ENCODE measurements around the gene KCNK5.

KCNK5 gene

DNA sequence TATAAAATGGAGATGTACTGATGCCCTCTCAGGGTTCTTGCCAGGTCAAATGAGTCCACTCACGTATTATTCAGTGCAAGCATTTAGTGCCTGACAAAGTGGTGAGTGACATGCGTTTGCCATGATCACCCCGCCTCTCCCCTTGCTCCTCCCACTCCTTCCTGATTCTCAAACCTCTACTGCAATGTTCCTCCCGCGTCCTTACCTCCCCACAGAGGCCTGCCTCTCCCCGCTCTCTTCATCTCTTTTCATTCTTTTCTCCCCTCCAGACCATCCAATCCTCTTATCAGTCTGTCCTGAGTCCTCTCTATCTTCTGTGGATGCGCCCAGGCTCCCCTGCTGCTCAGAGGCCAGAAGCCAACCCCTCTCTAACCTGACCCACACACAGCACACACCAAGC lies 40.7 kb downstream of the KCNK5 start:
- Histone ChIP-seq H3K36me3 (ENCODE audit: control insufficient read depth, insufficient read depth, low read length) (no peaks in the 10 kb centered on the region), H2AFZ (no peak overlapping the region), H3K4me1 (peaks cover 2% of the 10 kb centered on the region), H3K4me2 (ENCODE audit: low read length) (no peak overlapping the region), H3K4me3 (ENCODE audit: low read depth, low read length) (no peak overlapping the region), H3K27me3 (ENCODE audit: control insufficient read depth, insufficient read depth, low read length) (no peaks in the 10 kb centered on the region), H3K79me2 (no peaks in the 10 kb centered on the region), H3K27ac (no peak overlapping the region), H3K9ac (no peak overlapping the region), H3K9me3 (ENCODE audit: control insufficient read depth, low read length) (no peaks in the 10 kb centered on the region)
- TF ChIP-seq, protein P1, sequence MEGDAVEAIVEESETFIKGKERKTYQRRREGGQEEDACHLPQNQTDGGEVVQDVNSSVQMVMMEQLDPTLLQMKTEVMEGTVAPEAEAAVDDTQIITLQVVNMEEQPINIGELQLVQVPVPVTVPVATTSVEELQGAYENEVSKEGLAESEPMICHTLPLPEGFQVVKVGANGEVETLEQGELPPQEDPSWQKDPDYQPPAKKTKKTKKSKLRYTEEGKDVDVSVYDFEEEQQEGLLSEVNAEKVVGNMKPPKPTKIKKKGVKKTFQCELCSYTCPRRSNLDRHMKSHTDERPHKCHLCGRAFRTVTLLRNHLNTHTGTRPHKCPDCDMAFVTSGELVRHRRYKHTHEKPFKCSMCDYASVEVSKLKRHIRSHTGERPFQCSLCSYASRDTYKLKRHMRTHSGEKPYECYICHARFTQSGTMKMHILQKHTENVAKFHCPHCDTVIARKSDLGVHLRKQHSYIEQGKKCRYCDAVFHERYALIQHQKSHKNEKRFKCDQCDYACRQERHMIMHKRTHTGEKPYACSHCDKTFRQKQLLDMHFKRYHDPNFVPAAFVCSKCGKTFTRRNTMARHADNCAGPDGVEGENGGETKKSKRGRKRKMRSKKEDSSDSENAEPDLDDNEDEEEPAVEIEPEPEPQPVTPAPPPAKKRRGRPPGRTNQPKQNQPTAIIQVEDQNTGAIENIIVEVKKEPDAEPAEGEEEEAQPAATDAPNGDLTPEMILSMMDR (IDR thresholded peaks at IDR 0.05): no peak

GRCh38 chr6:39188098-39188450 lies 41.2 kb downstream of the KCNK5 start:
- Histone ChIP-seq H2AFZ (no peak overlapping the region), H3K27me3 (ENCODE audit: control insufficient read depth, insufficient read depth, low read length) (no peaks in the 10 kb centered on the region), H3K4me3 (ENCODE audit: low read depth, low read length) (no peak overlapping the region), H3K4me2 (ENCODE audit: low read length) (no peak overlapping the region), H3K36me3 (ENCODE audit: control insufficient read depth, insufficient read depth, low read length) (no peaks in the 10 kb centered on the region), H3K9ac (no peak overlapping the region), H3K27ac (no peak overlapping the region), H3K4me1 (peaks cover 2% of the 10 kb centered on the region), H3K9me3 (ENCODE audit: control insufficient read depth, low read length) (no peaks in the 10 kb centered on the region), H3K79me2 (no peaks in the 10 kb centered on the region)
- TF ChIP-seq, protein P1 (IDR thresholded peaks at IDR 0.05): no peak

DNA sequence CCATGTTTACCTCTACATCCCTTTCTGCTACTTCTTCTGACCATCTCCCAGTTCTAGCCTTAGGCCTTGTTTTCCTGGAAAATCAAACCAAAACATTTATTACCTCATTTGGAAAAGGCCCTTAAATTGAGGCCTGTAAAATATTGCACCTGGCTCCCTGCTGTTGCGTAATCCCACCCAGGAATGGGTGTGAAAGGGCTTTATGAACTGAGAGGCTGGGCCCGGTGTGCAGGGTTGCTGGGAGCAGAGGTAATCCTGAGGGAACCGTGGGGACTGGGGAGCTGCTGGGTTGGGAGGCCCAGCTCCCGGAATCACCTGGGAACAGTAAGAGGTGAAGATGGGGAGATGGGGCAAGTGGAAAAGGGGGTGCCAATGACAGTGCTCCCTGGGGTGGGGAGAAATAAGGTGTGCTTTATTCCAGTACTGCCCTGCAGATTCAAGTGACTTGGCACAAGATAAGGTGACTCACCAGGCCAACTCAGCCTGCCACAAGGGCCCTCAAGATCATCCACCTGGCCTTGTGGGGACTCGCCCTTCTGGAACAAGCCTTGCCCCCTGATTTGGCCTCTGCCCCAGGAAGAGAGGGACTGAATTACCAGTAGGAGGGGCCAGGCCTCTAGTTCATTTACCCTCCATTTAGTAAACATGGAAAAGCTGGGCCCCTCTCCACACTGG lies 44.2 kb downstream of the KCNK5 start:
- H3K9me3 ChIP-seq (ENCODE audit: control insufficient read depth, low read length): no peaks in the 10 kb centered on the region
- no peaks in the 10 kb centered on the region for H3K27me3 ChIP-seq (ENCODE audit: control insufficient read depth, insufficient read depth, low read length)
- no peaks in the 10 kb centered on the region for H3K36me3 ChIP-seq (ENCODE audit: control insufficient read depth, insufficient read depth, low read length)
- H3K4me3 ChIP-seq (ENCODE audit: low read depth, low read length): no peak overlapping the region
- TF ChIP-seq, protein P1 (IDR thresholded peaks at IDR 0.05): no peak
- H3K79me2 ChIP-seq: no peaks in the 10 kb centered on the region
- H3K4me2 ChIP-seq (ENCODE audit: low read length): no peak overlapping the region
- H2AFZ ChIP-seq: no peak overlapping the region
- no peak overlapping the region for H3K9ac ChIP-seq
- peaks cover under 1% of the 10 kb centered on the region for H3K4me1 ChIP-seq
- no peak overlapping the region for H3K27ac ChIP-seq

GRCh38 chr6:39182604-39183003 lies 46.7 kb downstream of the KCNK5 start:
- no peaks in the 10 kb centered on the region for H3K36me3 ChIP-seq (ENCODE audit: control insufficient read depth, insufficient read depth, low read length)
- H3K27ac ChIP-seq: no peak overlapping the region
- no peaks in the 10 kb centered on the region for H3K4me1 ChIP-seq
- H3K9me3 ChIP-seq (ENCODE audit: control insufficient read depth, low read length): peaks cover 4% of the 10 kb centered on the region
- no peak overlapping the region for H2AFZ ChIP-seq
- H3K27me3 ChIP-seq (ENCODE audit: control insufficient read depth, insufficient read depth, low read length): no peaks in the 10 kb centered on the region
- no peaks in the 10 kb centered on the region for H3K79me2 ChIP-seq
- H3K9ac ChIP-seq: no peak overlapping the region
- TF ChIP-seq, protein P1 (IDR thresholded peaks at IDR 0.05): no peak
- H3K4me3 ChIP-seq (ENCODE audit: low read depth, low read length): no peak overlapping the region
- H3K4me2 ChIP-seq (ENCODE audit: low read length): no peak overlapping the region

DNA sequence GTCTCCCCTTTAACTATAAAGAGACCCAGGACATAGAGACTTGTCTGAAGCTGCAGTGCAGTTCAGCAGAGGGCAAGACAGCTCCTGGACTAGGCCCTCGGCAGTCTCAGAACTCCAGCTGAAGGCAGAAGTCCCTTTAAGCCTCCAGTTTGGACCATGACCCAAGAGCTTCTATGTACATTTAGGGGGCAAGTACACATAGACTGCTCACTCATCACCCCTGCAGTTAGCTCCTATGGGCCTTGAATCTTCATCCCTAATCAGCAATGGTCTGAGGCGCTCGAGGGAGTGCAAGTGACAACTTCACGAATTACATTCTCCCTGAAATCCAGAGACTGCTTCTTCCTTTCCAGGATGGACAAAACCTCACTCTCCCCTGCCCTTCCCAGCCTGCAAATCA lies 47.4 kb downstream of the KCNK5 start:
- H3K36me3 ChIP-seq (ENCODE audit: control insufficient read depth, insufficient read depth, low read length): no peaks in the 10 kb centered on the region
- TF ChIP-seq, protein P1 (IDR thresholded peaks at IDR 0.05): no peak

More for the DNA sequence above, 47.4 kb downstream of the KCNK5 start:
- Histone ChIP-seq H2AFZ (no peak overlapping the region), H3K4me3 (ENCODE audit: low read depth, low read length) (no peak overlapping the region), H3K9ac (no peak overlapping the region), H3K79me2 (no peaks in the 10 kb centered on the region), H3K4me1 (no peaks in the 10 kb centered on the region), H3K27ac (no peak overlapping the region), H3K27me3 (ENCODE audit: control insufficient read depth, insufficient read depth, low read length) (no peaks in the 10 kb centered on the region), H3K4me2 (ENCODE audit: low read length) (no peak overlapping the region), H3K9me3 (ENCODE audit: control insufficient read depth, low read length) (peaks cover 4% of the 10 kb centered on the region)

All from parathyroid adenoma (tissue), 2 donors.